Measurements from ENCODE around the gene TEX36.

- TF ChIP-seq SIN3A (IDR thresholded peaks at IDR 0.05; ENCODE audit: borderline replicate concordance, insufficient read depth, low read length) (no peak), POLR2AphosphoS5 (IDR thresholded peaks at IDR 0.05; ENCODE audit: low read depth, low read length) (no peak), REST (IDR thresholded peaks at IDR 0.05; ENCODE audit: insufficient read depth in 1 of 2, low read depth in 2 of 2, low read length in 2 of 2) (no peak)
Observed at GRCh38 chr10:125625586-125625985, 57.4 kb downstream of the TEX36 start.

All from PFSK-1 (cell line).